22Rv1 (cell line): ENCODE results near the gene TSPAN4.

ENCODE experiments used
- ZFX ChIP-seq: fragments of 450-650 bp; IDR thresholded peaks from 2 replicates; pipeline ENCODE4 v1.6.1; 2017; ENCODE audit warnings: antibody characterized with exemption, borderline replicate concordance
- TF ChIP-seq, protein P1 (sequence below): fragments of 450-650 bp; IDR thresholded peaks from 2 replicates; pipeline ENCODE4 v1.5.1; 2017; ENCODE audit warnings: mild to moderate bottlenecking

DNA sequence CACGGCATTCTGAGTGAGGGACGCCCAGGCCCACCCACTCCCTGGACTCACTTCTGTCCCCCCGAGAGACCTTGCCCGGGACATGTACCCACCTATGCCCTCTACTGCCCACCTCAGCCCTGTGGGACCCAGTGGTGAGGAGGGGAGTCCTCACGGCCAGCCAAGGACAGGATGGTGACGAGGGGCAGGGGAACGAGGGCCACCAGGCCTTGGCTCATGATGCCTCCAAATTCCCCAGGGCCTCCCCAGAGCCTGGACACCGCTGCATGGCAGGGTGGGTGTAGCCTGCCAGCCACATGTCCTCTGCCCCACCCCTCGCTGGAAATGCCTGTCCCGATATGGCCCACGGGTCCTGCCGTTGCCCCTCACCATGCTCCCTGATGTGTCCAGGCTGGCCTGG lies 26.1 kb downstream of the TSPAN4 start:
- TF ChIP-seq, protein P1, sequence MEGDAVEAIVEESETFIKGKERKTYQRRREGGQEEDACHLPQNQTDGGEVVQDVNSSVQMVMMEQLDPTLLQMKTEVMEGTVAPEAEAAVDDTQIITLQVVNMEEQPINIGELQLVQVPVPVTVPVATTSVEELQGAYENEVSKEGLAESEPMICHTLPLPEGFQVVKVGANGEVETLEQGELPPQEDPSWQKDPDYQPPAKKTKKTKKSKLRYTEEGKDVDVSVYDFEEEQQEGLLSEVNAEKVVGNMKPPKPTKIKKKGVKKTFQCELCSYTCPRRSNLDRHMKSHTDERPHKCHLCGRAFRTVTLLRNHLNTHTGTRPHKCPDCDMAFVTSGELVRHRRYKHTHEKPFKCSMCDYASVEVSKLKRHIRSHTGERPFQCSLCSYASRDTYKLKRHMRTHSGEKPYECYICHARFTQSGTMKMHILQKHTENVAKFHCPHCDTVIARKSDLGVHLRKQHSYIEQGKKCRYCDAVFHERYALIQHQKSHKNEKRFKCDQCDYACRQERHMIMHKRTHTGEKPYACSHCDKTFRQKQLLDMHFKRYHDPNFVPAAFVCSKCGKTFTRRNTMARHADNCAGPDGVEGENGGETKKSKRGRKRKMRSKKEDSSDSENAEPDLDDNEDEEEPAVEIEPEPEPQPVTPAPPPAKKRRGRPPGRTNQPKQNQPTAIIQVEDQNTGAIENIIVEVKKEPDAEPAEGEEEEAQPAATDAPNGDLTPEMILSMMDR = no peak
- TF ChIP-seq ZFX = no peak
